Rectal smooth muscle tissue (tissue), 1 donor: ENCODE data around the gene LIN52.
A peak's percentile ranks its signal among the peaks of the same experiment; 100 is the strongest.
"Not testable (repeated sequence)": the region's sequence is repeated elsewhere in the genome, so short reads cannot be mapped to it uniquely, and the experiment has no call there.

Source experiments
- H3K27ac ChIP-seq: one replicate; pipeline ENCODE4 v1.7.0; 2013; ENCODE audit warnings: low read depth, low read length, inconsistent platforms
- H3K27me3 ChIP-seq: one replicate; pipeline ENCODE4 v1.7.0; 2013; ENCODE audit warnings: low read length; ENCODE audit not compliant: control insufficient read depth, insufficient read depth
- H3K36me3 ChIP-seq: one replicate; pipeline ENCODE4 v1.7.0; 2013; ENCODE audit warnings: low read length; ENCODE audit not compliant: control insufficient read depth, insufficient read depth
- H3K4me1 ChIP-seq: one replicate; pipeline ENCODE4 v1.7.0; 2013; ENCODE audit warnings: low read length; ENCODE audit not compliant: control insufficient read depth, insufficient read depth
- H3K4me3 ChIP-seq: one replicate; pipeline ENCODE4 v1.7.0; 2013; ENCODE audit warnings: low read length
- H3K9ac ChIP-seq: one replicate; pipeline ENCODE4 v1.7.0; 2013; ENCODE audit warnings: low read length

Gene LIN52

GRCh38 chr14:74080820-74081460 is 3.8 kb upstream of the LIN52 start:
- Histone ChIP-seq H3K27me3 (no peaks in the 10 kb centered on the region), H3K36me3 (no peaks in the 10 kb centered on the region), H3K9ac (no peak overlapping the region), H3K4me1 (peaks cover 13% of the 10 kb centered on the region), H3K27ac (no peak overlapping the region), H3K4me3 (no peak overlapping the region)

GRCh38 chr14:74081491-74081890 is 3.3 kb upstream of the LIN52 start:
- Histone ChIP-seq H3K4me1 (peaks cover 14% of the 10 kb centered on the region), H3K9ac (no peak overlapping the region), H3K27ac (no peak overlapping the region), H3K36me3 (no peaks in the 10 kb centered on the region), H3K27me3 (no peaks in the 10 kb centered on the region), H3K4me3 (no peak overlapping the region)

GRCh38 chr14:74083161-74083560 is 1.6 kb upstream of the LIN52 start:
- Histone ChIP-seq H3K36me3 (no peaks in the 10 kb centered on the region), H3K27me3 (no peaks in the 10 kb centered on the region), H3K9ac (no peak overlapping the region), H3K27ac (no peak overlapping the region), H3K4me1 (peaks cover 14% of the 10 kb centered on the region), H3K4me3 (no peak overlapping the region)

- Histone ChIP-seq H3K36me3 (no peaks in the 10 kb centered on the region), H3K4me1 (peaks cover 14% of the 10 kb centered on the region), H3K27me3 (no peaks in the 10 kb centered on the region), H3K9ac (peak overlapping the region; percentile 63), H3K27ac (peak overlapping the region; percentile 66), H3K4me3 (peak overlapping the region; percentile 89)
These were observed 926 bp upstream of the LIN52 start for GRCh38 chr14:74083784-74084276.

- Histone ChIP-seq H3K4me3 (peak overlapping the region; percentile 97), H3K4me1 (peaks cover 14% of the 10 kb centered on the region), H3K9ac (peak overlapping the region; percentile 80), H3K27me3 (no peaks in the 10 kb centered on the region), H3K36me3 (no peaks in the 10 kb centered on the region), H3K27ac (peak overlapping the region; percentile 74)
These were observed 386 bp downstream of the LIN52 start for GRCh38 chr14:74085047-74085637.

- Histone ChIP-seq H3K9ac (no peak overlapping the region), H3K4me3 (peak overlapping the region; percentile 97), H3K27ac (no peak overlapping the region), H3K36me3 (no peaks in the 10 kb centered on the region), H3K4me1 (peaks cover 14% of the 10 kb centered on the region), H3K27me3 (no peaks in the 10 kb centered on the region)
These were observed 1.1 kb downstream of the LIN52 start for GRCh38 chr14:74085828-74086227.

GRCh38 chr14:74089251-74090020 is 4.7 kb downstream of the LIN52 start:
- Histone ChIP-seq H3K4me1 (peaks cover 10% of the 10 kb centered on the region), H3K4me3 (no peak overlapping the region), H3K27me3 (no peaks in the 10 kb centered on the region), H3K27ac (no peak overlapping the region), H3K36me3 (no peaks in the 10 kb centered on the region), H3K9ac (no peak overlapping the region)

GRCh38 chr14:74105381-74105780 is 20.6 kb downstream of the LIN52 start:
- no peaks in the 10 kb centered on the region for H3K27me3 ChIP-seq
- no peak overlapping the region for H3K27ac ChIP-seq
- no peak overlapping the region for H3K9ac ChIP-seq
- no peaks in the 10 kb centered on the region for H3K36me3 ChIP-seq
- H3K4me3 ChIP-seq = no peak overlapping the region
- no peaks in the 10 kb centered on the region for H3K4me1 ChIP-seq

GRCh38 chr14:74109369-74109768 is 24.6 kb downstream of the LIN52 start:
- H3K36me3 ChIP-seq = no peaks in the 10 kb centered on the region
- H3K27ac ChIP-seq = no peak overlapping the region
- H3K27me3 ChIP-seq = no peaks in the 10 kb centered on the region
- no peak overlapping the region for H3K9ac ChIP-seq
- H3K4me3 ChIP-seq = no peak overlapping the region
- H3K4me1 ChIP-seq = no peaks in the 10 kb centered on the region

GRCh38 chr14:74111395-74112216 is 26.9 kb downstream of the LIN52 start:
- not testable (repeated sequence) for H3K4me3 ChIP-seq, H3K4me1 ChIP-seq, H3K9ac ChIP-seq, H3K27me3 ChIP-seq, H3K36me3 ChIP-seq, H3K27ac ChIP-seq

- not testable (repeated sequence) for H3K4me3 ChIP-seq, H3K27me3 ChIP-seq, H3K36me3 ChIP-seq, H3K9ac ChIP-seq, H3K27ac ChIP-seq, H3K4me1 ChIP-seq
These were observed 40.7 kb downstream of the LIN52 start for GRCh38 chr14:74125487-74125886.
